SK-N-MC (cell line): ENCODE measurements around the gene ANXA8.
"Not testable (repeated sequence)": the region's sequence is repeated elsewhere in the genome, so short reads cannot be mapped to it uniquely, and the experiment has no call there.

Source experiments
- DNase-seq: peaks from one replicate; pipeline ENCODE4 v3.0.0-alpha.2; 2011; ENCODE audit warnings: low read depth, low spot score
- H3K27ac ChIP-seq: fragments of 200-600 bp; sonication (generic); 2 replicates; pipeline ENCODE4 v1.5.1; 2016; ENCODE audit warnings: mixed run types
- H3K36me3 ChIP-seq: fragments of 200-600 bp; sonication (generic); 2 replicates; pipeline ENCODE4 v1.6.1; 2017; ENCODE audit warnings: antibody characterized with exemption, low read length, mixed read lengths; ENCODE audit not compliant: insufficient read depth
- H3K4me3 ChIP-seq: fragments of 200-600 bp; sonication (generic); 2 replicates; pipeline ENCODE4 v1.5.1; 2016
- H3K9ac ChIP-seq: fragments of 200-600 bp; sonication (generic); 2 replicates; pipeline ENCODE4 v1.8.0; 2017; ENCODE audit warnings: mixed run types, mixed read lengths; ENCODE audit not compliant: insufficient read length
- H3K9me3 ChIP-seq: fragments of 200-600 bp; sonication (generic); 2 replicates; pipeline ENCODE4 v1.6.1; 2017; ENCODE audit warnings: low read depth, mild to moderate bottlenecking, antibody characterized with exemption, low read length, moderate library complexity, mixed read lengths

The ANXA8 gene, protein sequence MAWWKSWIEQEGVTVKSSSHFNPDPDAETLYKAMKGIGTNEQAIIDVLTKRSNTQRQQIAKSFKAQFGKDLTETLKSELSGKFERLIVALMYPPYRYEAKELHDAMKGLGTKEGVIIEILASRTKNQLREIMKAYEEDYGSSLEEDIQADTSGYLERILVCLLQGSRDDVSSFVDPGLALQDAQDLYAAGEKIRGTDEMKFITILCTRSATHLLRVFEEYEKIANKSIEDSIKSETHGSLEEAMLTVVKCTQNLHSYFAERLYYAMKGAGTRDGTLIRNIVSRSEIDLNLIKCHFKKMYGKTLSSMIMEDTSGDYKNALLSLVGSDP

DNA sequence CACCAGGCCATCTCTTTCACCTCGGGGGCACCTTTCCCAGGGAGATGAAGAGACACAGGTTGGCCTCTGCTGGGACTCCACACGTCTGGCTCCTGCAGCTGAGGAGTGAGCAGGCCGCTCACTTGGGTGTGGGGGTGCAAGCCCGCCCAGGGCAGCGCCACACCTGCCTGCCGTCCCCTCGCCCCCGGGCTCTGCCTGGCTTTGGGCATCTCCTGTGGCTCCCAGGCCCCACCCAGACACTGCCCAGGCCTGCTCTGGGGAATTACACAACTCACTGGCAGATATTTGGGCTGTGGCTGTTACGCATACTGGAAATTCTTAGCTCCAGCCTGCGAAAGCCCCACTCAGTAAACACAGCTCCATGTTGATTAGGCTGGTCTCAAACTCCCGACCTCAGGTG, at the start of gene ANXA8:
Gene ANXA8 (minus strand): TSS at position 193 of the 400 bp plus-strand sequence. CDS start 182 bp downstream, at position 11.
- not testable (repeated sequence) for H3K36me3 ChIP-seq, H3K9ac ChIP-seq, DNase-seq, H3K4me3 ChIP-seq, H3K9me3 ChIP-seq, H3K27ac ChIP-seq

DNA sequence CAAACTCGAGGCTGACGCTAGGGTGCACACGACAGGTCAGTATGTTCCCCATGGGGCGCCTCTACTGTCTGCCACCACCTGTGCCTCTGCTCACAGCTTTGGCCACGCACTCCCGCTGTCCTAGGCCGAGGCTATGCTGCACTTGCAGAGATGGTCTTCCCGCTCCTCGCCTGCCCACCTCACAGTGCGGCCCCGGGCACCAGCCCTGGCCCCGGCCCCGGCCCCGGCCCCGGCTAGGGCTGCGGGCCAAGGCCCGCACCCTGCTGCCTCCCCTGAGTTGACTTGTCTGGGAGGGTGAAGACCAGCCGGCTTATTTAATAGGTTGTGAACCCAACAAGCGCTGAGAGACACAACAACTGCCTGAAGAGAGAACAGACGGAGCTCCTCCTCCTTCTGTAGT, 39.6 kb upstream of the ANXA8 start, which contains the start of gene AGAP9:
Gene AGAP9 (minus strand): TSS at position 164 of the 400 bp plus-strand sequence. CDS start 112 bp downstream, at position 52.
- not testable (repeated sequence) for H3K27ac ChIP-seq, H3K9me3 ChIP-seq, H3K9ac ChIP-seq, DNase-seq, H3K4me3 ChIP-seq, H3K36me3 ChIP-seq

DNA sequence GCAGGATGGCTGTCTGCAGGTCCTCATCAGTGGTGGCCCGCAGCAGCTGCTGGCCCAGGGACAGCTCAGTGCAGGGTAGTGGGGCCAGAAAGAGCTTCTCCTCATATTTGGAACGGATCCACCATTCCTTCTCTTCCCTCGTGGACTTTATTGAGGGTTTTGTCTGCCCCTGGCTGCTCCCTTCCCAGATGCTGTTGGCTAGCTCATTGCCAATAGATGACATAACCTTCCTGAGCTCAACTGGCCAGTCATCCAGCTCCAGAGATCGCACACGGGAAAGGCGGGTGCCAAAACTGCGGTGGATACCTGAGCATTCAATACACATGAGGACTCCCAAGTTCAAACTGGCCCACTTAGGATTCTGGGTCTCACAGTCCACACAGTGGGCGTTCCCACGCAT, 18.4 kb upstream of the ANXA8 start:
- not testable (repeated sequence) for H3K9me3 ChIP-seq, H3K4me3 ChIP-seq, H3K27ac ChIP-seq, DNase-seq, H3K9ac ChIP-seq, H3K36me3 ChIP-seq

DNA sequence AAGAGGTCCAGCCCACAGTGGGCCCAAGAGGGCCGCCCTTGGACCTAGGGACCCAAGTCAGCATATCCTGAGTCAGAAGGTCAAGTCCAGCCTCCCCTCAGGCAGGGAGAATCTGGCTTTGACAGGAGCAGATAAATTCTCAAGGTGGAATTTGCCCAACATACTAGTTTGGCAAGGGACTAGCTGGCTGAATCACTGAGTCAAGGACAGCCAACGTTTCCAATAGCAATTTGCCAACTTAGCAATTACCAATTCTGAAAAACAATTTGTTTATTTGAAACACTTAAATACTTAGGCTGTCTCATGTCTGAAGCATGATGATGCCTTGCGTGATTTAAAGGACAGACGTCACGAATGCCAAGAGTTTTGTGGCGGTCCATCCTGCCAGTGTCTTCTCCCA, 10.3 kb upstream of the ANXA8 start:
- not testable (repeated sequence) for H3K9ac ChIP-seq, H3K4me3 ChIP-seq, H3K27ac ChIP-seq, H3K9me3 ChIP-seq, H3K36me3 ChIP-seq, DNase-seq

DNA sequence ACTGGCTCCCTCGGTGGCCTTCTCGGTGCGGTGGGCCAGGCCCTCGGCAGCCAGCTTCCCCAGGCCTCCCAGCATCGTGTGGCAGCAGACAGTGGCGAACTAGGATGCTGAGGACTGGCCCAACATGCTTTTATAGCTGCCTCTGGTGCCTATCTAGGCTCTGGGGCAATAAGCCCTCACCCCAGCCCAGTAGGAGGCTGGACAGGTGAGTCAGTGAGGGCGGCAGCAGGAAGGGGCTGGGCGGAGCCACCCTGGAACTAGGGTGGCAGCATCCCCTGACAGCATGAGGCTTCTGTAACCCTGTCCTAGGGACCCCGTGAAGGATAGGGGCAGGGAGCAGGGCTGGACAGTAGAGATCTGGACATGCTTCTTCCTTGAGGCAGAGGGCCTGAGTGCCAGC, 7.7 kb upstream of the ANXA8 start, which contains the start of gene FAM25G:
Gene FAM25G (minus strand): TSS at position 101 of the 400 bp plus-strand sequence. CDS start 26 bp downstream, at position 75.
- H3K4me3 ChIP-seq, DNase-seq, H3K9me3 ChIP-seq, H3K27ac ChIP-seq, H3K9ac ChIP-seq, H3K36me3 ChIP-seq: not testable (repeated sequence)

DNA sequence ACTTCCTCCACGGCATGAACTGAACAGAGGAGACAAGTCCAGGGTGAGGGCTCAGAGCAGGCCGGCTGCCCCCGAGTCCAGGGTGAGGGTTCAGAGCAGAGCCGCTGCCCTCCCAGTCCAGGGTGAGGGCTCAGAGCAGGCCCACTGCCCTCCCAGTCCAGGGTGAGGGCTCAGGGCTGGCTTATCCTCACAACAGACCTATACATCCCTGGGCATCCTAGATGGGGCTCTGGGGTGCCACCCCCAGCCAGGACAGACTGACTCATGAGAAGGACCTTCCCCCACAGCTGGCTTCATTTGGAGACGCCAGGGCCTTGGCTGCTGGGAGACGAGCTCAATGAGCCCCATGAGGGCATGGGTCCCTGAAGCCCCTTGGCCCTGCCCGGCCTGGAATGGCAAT, 5.7 kb upstream of the ANXA8 start:
- not testable (repeated sequence) for H3K9ac ChIP-seq, H3K9me3 ChIP-seq, H3K4me3 ChIP-seq, H3K36me3 ChIP-seq, DNase-seq, H3K27ac ChIP-seq

DNA sequence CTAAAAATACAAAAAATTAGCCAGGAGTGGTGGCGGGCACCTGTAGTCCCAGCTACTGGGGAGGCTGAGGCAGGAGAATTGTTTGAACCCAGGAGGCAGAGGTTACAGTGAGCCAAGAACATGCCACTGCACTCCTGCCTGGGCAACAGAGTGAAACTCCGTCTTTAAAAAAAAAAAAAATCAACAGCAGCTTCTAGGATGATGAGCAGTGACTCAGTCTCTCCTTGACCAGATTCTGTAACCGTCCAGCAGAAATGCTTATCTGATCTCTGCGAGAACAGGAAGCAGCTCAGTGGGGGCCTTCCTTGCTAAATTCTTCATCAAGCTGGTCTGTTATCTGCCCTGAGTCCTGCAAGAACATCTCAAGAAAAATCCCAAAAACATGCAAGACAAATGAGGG, 2.0 kb upstream of the ANXA8 start:
- H3K9me3 ChIP-seq, H3K4me3 ChIP-seq, H3K27ac ChIP-seq, DNase-seq, H3K36me3 ChIP-seq, H3K9ac ChIP-seq: not testable (repeated sequence)

DNA sequence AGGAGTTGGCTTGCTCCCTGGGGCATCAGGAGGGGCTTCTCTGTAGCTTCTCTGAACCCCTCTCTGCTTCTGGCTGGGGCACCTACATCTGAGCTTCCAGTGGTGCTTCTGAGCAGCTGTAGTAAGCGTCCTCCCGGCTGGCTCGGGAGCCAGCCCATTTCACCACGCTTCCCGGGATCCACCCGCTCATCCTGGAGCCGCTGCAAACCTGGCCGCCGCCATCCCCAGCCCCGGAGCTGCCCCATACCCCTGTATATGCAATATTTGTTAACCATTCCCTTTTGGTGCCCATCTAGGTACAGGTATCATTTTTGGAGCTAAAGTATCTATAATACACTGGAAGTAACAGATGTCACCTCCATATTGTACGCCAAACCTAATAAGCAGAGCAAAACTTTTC, 871 bp upstream of the ANXA8 start:
- not testable (repeated sequence) for H3K27ac ChIP-seq, DNase-seq, H3K36me3 ChIP-seq, H3K9me3 ChIP-seq, H3K9ac ChIP-seq, H3K4me3 ChIP-seq

DNA sequence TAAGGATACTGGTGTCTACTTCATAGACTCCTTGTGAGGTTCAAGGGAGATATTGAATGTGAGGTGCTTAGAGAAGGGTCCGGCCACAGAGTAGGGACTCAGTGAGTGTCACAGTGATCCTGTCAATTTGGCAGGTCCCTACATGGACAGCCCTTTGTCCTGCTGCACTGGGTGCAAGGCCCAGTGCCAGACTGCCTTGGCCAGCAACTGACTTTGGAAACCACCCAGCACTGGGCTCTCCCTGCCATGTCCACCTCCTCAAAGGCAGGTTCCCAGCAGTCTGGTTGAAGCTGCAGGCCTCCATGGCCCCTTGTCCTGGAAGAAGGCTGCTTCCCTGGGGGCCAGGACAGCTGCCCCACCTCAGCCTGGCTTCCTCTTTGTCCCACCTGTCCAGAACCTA, 1.5 kb downstream of the ANXA8 start:
- not testable (repeated sequence) for H3K9ac ChIP-seq, H3K36me3 ChIP-seq, H3K27ac ChIP-seq, DNase-seq, H3K4me3 ChIP-seq, H3K9me3 ChIP-seq

DNA sequence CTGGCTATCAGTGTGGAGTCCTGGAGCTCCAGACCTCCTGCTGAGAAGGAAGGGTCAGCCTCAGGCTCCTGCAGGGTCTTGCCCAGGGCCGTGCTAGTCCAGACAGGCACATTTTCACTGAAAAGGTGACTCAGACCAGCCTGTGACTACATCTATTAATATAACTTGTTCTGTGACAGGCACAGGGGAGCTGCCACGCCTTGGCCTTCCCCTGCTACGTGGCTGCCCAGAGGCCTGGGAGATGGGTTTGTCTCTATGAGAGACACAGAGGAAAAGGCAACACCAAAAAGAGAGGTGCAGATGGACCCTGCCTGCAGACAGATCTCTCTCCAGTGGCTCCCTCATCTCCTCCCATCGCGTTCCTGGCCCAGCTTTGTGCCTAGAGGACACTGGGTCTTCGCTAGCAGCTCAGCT, 2.1 kb downstream of the ANXA8 start:
- not testable (repeated sequence) for H3K27ac ChIP-seq, H3K4me3 ChIP-seq, H3K9me3 ChIP-seq, H3K9ac ChIP-seq, DNase-seq, H3K36me3 ChIP-seq

DNA sequence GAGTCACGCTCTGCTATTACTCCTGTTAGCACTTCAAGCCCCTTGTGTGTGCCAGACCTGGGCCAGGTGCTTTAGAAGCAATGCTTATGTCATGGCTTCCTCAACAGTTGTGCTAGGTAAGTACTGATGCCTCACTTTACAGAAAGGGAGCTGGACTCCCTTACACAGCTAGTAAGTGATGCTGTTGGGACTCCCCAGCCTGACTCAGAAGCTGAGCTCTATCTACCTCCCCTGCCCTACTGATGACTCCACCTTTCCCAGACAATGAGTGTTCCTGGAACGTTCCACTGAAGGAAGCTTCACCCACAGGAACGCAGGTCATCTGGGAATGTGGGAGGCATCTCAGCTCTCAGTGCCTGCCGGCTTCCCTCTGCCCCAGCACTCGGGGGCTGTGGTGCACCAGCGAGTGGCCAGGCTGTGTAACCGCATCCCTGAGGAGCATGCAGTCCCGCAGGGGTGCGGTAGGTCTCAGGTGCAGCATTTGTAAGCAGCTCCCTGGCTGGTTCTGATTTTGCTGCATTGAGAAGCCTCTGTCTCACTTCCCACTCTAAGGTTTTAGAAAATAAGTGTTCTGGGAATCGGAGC, 2.6 kb downstream of the ANXA8 start:
- H3K9ac ChIP-seq, H3K9me3 ChIP-seq, H3K4me3 ChIP-seq, H3K36me3 ChIP-seq, DNase-seq, H3K27ac ChIP-seq: not testable (repeated sequence)

DNA sequence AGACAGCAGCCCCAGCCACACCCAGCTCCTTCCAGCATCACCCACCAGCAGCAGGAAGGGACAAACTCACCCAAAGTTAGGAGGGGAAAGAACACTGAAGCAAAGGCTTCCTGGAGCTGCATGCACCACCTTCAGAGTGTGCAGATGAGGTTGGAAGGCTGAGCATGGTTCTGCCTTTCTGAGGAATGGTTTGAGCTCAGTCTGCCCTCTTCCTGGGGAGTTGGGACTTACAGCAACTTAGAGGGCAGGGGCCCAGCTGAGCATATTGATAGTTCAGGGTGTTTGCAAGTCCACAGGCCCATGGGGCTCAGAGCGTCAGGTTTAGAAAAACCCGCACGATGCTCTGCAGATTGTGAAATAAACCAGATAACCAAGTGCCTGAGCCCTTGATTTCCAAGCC, 3.8 kb downstream of the ANXA8 start:
- H3K27ac ChIP-seq, H3K4me3 ChIP-seq, H3K9me3 ChIP-seq, H3K36me3 ChIP-seq, DNase-seq, H3K9ac ChIP-seq: not testable (repeated sequence)

DNA sequence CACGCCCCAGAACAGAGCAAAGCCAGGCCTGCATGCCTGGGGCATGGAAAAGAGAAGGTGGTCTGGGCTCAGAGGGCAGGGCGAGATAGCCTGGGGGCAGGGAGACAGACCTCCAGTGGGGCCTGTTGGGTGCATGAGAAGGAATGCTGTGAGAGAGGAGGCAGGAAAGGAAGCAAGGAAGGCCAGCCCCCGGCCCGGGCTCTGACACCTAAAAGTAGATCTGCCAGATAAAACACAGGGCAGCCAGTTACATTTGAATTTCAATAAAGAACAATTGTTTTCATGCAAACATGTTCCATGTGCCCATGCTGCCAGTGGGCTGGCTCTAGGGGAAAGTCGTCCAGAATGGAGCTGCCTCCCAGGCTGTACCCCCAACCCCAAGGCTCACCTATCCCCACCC, 5.8 kb downstream of the ANXA8 start:
- DNase-seq, H3K27ac ChIP-seq, H3K4me3 ChIP-seq, H3K9ac ChIP-seq, H3K9me3 ChIP-seq, H3K36me3 ChIP-seq: not testable (repeated sequence)

DNA sequence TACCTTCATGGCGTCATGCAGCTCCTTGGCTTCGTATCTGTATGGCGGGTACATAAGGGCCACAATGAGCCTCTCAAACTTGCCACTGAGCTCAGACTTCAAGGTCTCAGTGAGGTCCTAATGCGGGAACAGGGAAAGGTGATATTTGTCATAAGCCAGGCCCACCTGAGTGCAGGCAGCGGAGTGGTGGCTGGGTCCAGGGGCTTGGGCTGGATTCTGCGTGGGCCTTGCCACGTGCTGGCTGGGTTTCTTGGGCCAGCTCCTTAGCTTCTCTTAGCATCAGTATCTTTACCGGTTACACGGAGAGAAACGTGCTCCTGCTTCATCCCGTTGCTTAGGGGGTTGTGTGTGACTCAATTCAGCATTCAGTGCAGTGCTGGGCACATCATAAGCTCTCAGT, 6.8 kb downstream of the ANXA8 start:
- H3K4me3 ChIP-seq, H3K27ac ChIP-seq, DNase-seq, H3K9me3 ChIP-seq, H3K9ac ChIP-seq, H3K36me3 ChIP-seq: not testable (repeated sequence)

DNA sequence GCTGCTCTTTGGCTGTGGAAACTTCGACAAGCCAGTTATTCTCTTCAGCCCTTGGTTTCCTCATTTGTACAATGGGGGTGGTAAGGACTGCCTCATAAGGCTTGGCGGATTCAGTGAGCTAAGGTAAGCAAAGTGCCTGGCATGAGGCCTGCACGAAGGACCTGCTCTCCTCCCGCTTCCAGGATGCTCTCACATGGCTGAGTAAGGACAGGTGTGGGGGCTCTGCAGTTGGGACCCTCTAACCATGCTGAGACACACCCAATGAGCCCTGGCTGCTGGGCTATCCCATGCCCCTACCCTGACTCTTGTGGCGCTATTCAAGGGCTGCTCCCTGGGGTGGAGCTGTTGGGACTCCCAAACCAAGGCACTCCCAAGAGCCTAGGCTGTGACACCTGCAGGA, 8.8 kb downstream of the ANXA8 start:
- H3K9me3 ChIP-seq, H3K36me3 ChIP-seq, H3K4me3 ChIP-seq, H3K9ac ChIP-seq, H3K27ac ChIP-seq, DNase-seq: not testable (repeated sequence)
